GM21619 (cell line): ENCODE measurements around the gene RHEX.

Experiments
- ATAC-seq: cut with Tn5 transposase; IDR thresholded peaks from one replicate; pipeline ENCODE4 v1.9.1; 2021; ENCODE audit not compliant: unreplicated experiment

Gene RHEX

GRCh38 chr1:206114692-206115640, 62.0 kb downstream of the RHEX start:
- ATAC-seq, result no peak

- ATAC-seq, result no peak
Observed at GRCh38 chr1:206115791-206116190, 62.8 kb downstream of the RHEX start.

- no peak for ATAC-seq
Observed at GRCh38 chr1:206116191-206116872, 63.4 kb downstream of the RHEX start.

- ATAC-seq, result no peak
Observed at GRCh38 chr1:206116873-206117150, 63.8 kb downstream of the RHEX start.

GRCh38 chr1:206117151-206117948, 64.4 kb downstream of the RHEX start, which contains the start of gene AVPR1B:
Gene AVPR1B, minus strand, starts transcription at chr1:206117388. Its CDS starts 498 bp downstream, at chr1:206116890.
- no peak for ATAC-seq

- ATAC-seq, result no peak
Observed at GRCh38 chr1:206120406-206120805, 67.4 kb downstream of the RHEX start.

GRCh38 chr1:206121269-206121668, 68.3 kb downstream of the RHEX start:
- ATAC-seq, result no peak

- no peak for ATAC-seq
Observed at GRCh38 chr1:206122686-206123085, 69.7 kb downstream of the RHEX start.

GRCh38 chr1:206125346-206125745, 72.4 kb downstream of the RHEX start:
- ATAC-seq, result no peak

GRCh38 chr1:206127336-206127735, 74.4 kb downstream of the RHEX start:
- ATAC-seq, result no peak

- ATAC-seq, result no peak
Observed at GRCh38 chr1:206128196-206128595, 75.2 kb downstream of the RHEX start.

- no peak for ATAC-seq
Observed at GRCh38 chr1:206131037-206131436, 78.1 kb downstream of the RHEX start.

- ATAC-seq, result no peak
Observed at GRCh38 chr1:206133751-206134415, 80.9 kb downstream of the RHEX start.

- no peak for ATAC-seq
Observed at GRCh38 chr1:206135248-206135647, 82.3 kb downstream of the RHEX start.

- no peak for ATAC-seq
Observed at GRCh38 chr1:206136241-206136640, 83.3 kb downstream of the RHEX start.

GRCh38 chr1:206142011-206142410, 89.0 kb downstream of the RHEX start:
- ATAC-seq, result no peak

- no peak for ATAC-seq
Observed at GRCh38 chr1:206142770-206143169, 89.8 kb downstream of the RHEX start.

GRCh38 chr1:206143537-206144172, 90.7 kb downstream of the RHEX start:
- ATAC-seq, result no peak

- no peak for ATAC-seq
Observed at GRCh38 chr1:206144605-206145004, 91.6 kb downstream of the RHEX start.

- ATAC-seq, result no peak
Observed at GRCh38 chr1:206145771-206146290, 92.9 kb downstream of the RHEX start.
